ENCODE measurements around the gene ELMO3. TPM values are rescaled to one million over a fixed set of nuclear protein-coding genes. Genes with fewer than 3 reads are reported as not detected.

Gene ELMO3
- total and polyA plus RNA-seq, 8 donors = 14.6 to 52.4 (median 23.6) TPM

GRCh38 chr16:67170949-67171649 is 27.8 kb upstream of the ELMO3 start:
- no peaks in the 10 kb centered on the region for H3K27me3 ChIP-seq
- DNase-seq (peak in 1 of 6 donors; percentile 18), FAIRE-seq (no peak), ATAC-seq (peak; percentile 5 to 13 (median 6))
- 38 to 44% methylated on average over 14 of the region's 14 CpGs for WGBS, 2 donors
- peaks cover 0 to 18% (median 9%) of the 10 kb centered on the region in 3 donors for H3K4me1 ChIP-seq
- H3K9me3 ChIP-seq = no peaks in the 10 kb centered on the region
- H3K27ac ChIP-seq = peak overlapping the region; percentile 67 to 83 (median 78)
- TF ChIP-seq, protein P1, sequence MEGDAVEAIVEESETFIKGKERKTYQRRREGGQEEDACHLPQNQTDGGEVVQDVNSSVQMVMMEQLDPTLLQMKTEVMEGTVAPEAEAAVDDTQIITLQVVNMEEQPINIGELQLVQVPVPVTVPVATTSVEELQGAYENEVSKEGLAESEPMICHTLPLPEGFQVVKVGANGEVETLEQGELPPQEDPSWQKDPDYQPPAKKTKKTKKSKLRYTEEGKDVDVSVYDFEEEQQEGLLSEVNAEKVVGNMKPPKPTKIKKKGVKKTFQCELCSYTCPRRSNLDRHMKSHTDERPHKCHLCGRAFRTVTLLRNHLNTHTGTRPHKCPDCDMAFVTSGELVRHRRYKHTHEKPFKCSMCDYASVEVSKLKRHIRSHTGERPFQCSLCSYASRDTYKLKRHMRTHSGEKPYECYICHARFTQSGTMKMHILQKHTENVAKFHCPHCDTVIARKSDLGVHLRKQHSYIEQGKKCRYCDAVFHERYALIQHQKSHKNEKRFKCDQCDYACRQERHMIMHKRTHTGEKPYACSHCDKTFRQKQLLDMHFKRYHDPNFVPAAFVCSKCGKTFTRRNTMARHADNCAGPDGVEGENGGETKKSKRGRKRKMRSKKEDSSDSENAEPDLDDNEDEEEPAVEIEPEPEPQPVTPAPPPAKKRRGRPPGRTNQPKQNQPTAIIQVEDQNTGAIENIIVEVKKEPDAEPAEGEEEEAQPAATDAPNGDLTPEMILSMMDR (IDR thresholded peaks at IDR 0.05) = no peak
- no peaks in the 10 kb centered on the region for H3K36me3 ChIP-seq
- peak overlapping the region; percentile 1 to 49 (median 28) for H3K4me3 ChIP-seq
- intact Hi-C loops (cut with DNase I) = no loop called here

GRCh38 chr16:67173323-67173722 is 25.6 kb upstream of the ELMO3 start:
- H3K4me1 ChIP-seq = peaks cover 0 to 25% (median 9%) of the 10 kb centered on the region in 3 donors

DNA sequence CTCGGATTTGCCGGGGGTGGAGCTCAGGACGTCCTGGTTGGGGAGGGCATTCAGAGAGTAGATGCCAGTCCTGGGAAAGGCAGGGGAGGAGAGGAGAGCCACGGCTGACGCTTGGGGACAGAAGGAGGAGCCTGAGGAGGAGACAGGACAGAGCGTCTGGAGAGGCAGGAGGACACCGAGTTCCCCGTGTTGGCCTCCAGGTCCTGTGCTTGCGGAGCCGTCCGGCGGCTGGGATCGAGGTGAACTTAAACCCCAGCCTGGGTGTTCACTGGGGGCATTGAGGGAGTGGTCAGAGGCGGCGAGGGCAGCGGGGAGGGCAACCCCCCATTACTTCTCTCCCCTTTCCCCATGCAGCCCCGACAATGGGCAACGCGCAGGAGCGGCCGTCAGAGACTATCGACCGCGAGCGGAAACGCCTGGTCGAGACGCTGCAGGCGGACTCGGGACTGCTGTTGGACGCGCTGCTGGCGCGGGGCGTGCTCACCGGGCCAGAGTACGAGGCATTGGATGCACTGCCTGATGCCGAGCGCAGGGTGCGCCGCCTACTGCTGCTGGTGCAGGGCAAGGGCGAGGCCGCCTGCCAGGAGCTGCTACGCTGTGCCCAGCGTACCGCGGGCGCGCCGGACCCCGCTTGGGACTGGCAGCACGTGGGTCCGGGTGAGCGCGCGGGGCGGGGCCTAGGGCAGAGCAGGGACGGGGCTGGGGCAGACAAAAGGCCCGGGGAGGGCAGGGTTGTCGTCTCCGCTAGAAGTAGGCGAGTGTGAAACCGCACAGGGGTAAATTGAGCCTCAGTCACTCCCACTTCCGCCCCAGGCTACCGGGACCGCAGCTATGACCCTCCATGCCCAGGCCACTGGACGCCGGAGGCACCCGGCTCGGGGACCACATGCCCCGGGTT is 24.9 kb upstream of the ELMO3 start:
- WGBS, 2 donors = 7 to 8% methylated on average over 62 to 71 of the region's 71 CpGs
- peak; percentile 79 to 96 (median 90) for DNase-seq
- peak overlapping the region; percentile 58 to 85 (median 81) for H3K27ac ChIP-seq
- no peaks in the 10 kb centered on the region for H3K36me3 ChIP-seq
- no peaks in the 10 kb centered on the region for H3K9me3 ChIP-seq
- peaks cover 0 to 25% (median 9%) of the 10 kb centered on the region in 3 donors for H3K4me1 ChIP-seq
- intact Hi-C loops (cut with DNase I) = no loop called here
- H3K27me3 ChIP-seq = no peaks in the 10 kb centered on the region
- TF ChIP-seq, protein P1 (IDR thresholded peaks at IDR 0.05) = no peak
- peak; percentile 57 to 69 (median 68) for ATAC-seq
- no peak for FAIRE-seq
- H3K4me3 ChIP-seq = peak overlapping the region in 2 of 4 donors; percentile 32 to 36

More at GRCh38 chr16:67173323-67173722, 25.6 kb upstream of the ELMO3 start:
- TF ChIP-seq, protein P1 (IDR thresholded peaks at IDR 0.05) = no peak
- Histone ChIP-seq H3K4me3 (peak overlapping the region in 2 of 4 donors; percentile 32 to 36), H3K9me3 (no peaks in the 10 kb centered on the region), H3K36me3 (no peaks in the 10 kb centered on the region), H3K27ac (peak overlapping the region; percentile 58 to 85 (median 81)), H3K27me3 (no peaks in the 10 kb centered on the region)
- FAIRE-seq (no peak), DNase-seq (no peak), ATAC-seq (no peak)
- WGBS, 2 donors = 62 to 70% methylated on average over 1 of the region's 1 CpG
- intact Hi-C loops (cut with DNase I) = no loop called here

DNA sequence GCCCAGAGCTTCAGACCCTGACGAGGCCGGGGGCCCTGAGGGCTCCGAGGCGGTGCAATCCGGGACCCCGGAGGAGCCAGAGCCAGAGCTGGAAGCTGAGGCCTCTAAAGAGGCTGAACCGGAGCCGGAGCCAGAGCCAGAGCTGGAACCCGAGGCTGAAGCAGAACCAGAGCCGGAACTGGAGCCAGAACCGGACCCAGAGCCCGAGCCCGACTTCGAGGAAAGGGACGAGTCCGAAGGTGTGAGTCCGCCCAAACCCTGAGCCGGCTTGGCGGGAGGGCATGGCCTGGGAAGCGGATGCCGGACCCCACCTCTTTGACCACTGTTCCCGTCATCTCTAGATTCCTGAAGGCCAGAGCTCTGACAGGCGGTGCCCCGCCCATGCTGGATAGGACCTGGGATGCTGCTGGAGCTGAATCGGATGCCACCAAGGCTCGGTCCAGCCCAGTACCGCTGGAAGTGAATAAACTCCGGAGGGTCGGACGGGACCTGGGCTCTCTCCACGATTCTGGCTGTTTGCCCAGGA is 24.2 kb upstream of the ELMO3 start:
- H3K36me3 ChIP-seq = no peaks in the 10 kb centered on the region
- peaks cover 0 to 19% (median 3%) of the 10 kb centered on the region in 3 donors for H3K4me1 ChIP-seq
- H3K4me3 ChIP-seq = peak overlapping the region in 2 of 4 donors; percentile 32 to 36
- TF ChIP-seq, protein P1 (IDR thresholded peaks at IDR 0.05) = no peak
- DNase-seq (peak in 2 of 6 donors; percentile 55 to 86), ATAC-seq (no peak), FAIRE-seq (no peak)
- intact Hi-C loops (cut with DNase I) = no loop called here
- WGBS, 2 donors = 75 to 76% methylated on average over 31 of the region's 31 CpGs
- H3K27me3 ChIP-seq = no peaks in the 10 kb centered on the region
- no peaks in the 10 kb centered on the region for H3K9me3 ChIP-seq
- peak overlapping the region; percentile 58 to 85 (median 81) for H3K27ac ChIP-seq

Measured in pancreas (tissue), 10 donors.